ENCODE results near the gene PADI4.
"Not testable (repeated sequence)": the region's sequence is repeated elsewhere in the genome, so short reads cannot be mapped to it uniquely, and the experiment has no call there.

PADI4 gene

DNA sequence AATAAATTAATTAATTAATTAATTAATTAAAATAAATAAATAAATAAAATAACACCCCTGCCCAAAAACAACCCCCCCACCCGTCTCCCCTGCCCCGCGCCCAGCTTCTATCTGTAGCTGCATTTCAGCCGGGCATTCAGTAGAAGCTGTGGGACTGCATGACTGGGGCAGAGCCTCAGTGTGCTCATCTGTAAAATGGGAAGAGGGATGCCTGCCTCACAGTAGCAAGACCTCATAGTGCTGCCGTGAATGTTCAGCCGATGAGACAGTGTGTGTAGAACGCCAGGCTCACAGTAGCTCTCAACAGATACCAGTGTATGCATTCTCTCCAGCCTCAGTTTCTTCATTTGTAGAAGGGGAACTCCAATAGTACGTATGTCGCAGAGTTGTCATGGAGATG lies 8.7 kb downstream of the PADI4 start:
- no peak for DNase-seq

- no peak for DNase-seq
These were observed 10.3 kb downstream of the PADI4 start for GRCh38 chr1:17318262-17318661.

DNA sequence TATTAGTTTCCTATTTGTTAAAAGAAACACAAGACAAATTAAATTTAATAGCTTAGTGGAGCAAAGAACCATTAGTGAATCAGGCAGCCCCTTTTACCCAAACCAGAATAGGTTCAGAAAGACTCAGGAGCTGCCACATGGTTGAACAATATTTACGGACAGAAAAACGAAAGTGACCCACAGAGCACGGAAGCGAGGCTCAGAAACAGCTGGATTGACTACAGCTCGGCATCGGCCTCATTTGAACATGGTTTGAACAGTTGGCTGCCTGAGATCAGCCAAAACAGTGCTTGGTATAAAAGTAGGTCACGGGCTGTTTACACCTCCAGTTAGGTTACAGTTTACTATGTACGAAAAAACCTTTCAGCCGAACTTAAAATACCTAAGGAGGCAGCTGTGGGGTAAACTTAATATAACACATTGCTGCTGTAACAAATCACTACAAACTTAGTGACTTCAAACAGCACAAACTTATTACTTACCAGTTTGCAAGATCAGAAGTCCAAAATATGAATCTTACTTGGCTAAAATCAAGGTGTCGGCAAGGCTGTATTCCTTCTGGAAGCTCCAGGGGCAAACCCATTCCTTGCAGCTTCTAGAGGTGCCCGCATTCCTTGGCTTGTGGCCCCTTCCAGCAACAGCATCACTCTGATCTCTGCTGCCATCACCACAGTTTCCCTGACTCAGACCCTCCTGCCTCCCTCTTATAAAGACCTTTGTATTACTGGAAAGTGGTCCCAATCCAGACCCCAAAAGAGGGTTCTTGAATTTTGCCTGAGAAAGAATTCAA lies 11.8 kb downstream of the PADI4 start:
- DNase-seq = no peak

- DNase-seq = not testable (repeated sequence)
These were observed 13.9 kb downstream of the PADI4 start for GRCh38 chr1:17321857-17322390.

DNA sequence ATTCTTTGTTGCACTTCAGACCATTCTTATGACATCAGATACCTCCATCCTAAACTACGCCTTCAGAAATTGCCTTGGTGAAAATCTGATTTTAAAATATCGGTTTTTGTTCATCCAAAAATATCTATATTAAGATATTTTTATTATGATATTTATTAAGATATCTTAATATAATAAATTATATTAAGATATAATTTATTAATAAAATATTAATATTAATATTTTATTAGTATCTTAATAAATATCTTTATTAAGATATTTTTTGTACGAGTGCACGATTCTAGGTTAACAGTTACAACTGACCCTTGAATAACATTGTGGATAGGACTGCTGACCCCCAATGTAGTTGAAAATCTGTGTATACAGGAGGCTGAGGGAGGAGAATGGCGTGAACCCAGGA lies 20.9 kb downstream of the PADI4 start:
- no peak for DNase-seq

GRCh38 chr1:17329610-17330009 lies 21.6 kb downstream of the PADI4 start:
- DNase-seq = no peak

DNA sequence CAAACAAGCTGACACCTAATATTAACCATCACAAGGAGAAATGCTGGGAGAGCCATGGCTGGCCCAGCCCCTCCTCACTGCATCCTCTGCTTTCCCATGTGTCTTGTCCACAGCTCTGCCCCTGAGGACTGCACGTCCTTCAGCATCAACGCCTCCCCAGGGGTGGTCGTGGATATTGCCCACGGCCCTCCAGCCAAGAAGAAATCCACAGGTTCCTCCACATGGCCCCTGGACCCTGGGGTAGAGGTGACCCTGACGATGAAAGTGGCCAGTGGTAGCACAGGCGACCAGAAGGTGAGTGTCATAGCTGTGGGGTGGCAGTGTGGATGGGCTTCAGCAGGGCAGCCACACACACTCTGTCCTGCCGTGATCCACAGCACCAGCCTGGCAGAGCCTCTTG lies 22.9 kb downstream of the PADI4 start:
- DNase-seq = no peak

DNA sequence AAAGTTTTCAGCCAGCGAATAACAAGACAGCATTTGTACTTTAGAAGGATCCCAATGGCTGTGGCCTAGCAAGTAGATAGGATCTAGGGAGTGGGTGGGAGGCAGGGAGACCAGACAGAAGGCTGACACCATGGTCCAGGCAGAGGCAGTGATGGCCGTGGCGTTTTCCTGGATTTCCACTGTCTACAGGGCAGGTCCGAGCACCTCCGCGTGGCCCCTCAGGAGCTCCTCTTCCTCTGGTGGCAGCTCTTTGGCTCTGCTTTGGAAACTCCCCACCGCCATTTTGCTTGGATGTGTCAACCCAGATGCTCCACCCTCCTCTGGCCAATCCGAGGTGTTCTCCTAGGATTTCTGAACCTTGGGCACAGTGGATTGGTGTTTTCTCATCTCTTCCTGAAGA lies 25.1 kb downstream of the PADI4 start:
- no peak for DNase-seq

DNA sequence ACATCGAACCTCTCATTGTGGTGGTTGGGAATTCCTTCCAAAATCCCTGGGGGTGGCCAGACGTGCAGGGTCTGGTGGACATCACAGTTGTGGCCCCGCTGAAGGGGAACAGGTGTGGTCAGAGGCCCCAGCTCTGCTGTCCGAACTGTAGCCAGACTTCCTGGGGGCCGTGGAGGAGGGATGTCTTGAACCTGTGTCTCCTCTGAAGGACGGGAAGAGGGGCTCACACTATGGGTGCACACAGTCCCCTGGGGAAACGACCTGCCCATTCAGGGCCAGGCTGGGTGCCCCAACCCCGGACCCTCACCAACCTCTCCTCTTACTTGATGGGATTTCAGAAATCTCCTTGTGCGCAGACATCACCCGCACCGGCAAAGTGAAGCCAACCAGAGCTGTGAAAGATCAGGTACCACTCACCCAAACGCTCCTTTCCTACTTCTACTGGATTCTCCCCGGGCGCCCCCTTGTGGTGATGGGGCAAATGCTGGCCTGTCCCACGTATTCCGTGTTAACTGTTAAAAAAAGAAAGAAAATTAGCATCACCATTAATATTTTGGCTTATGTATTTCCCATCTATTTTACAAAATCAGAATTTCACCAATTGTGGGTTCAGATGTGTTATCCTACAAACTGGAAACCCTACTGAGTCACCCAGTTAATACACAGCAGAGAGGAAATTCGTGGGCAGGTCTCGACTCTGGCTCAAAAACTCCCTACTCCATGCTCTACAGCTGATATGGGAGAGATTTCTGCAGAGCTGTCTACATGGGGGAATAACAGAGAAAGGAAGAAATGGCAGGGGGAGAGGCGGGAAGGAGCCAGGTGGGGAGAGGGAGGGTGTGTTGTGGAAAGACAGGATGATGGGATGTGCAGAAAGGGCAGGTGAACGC lies 28.1 kb downstream of the PADI4 start:
- peak; percentile 74 for DNase-seq

DNA sequence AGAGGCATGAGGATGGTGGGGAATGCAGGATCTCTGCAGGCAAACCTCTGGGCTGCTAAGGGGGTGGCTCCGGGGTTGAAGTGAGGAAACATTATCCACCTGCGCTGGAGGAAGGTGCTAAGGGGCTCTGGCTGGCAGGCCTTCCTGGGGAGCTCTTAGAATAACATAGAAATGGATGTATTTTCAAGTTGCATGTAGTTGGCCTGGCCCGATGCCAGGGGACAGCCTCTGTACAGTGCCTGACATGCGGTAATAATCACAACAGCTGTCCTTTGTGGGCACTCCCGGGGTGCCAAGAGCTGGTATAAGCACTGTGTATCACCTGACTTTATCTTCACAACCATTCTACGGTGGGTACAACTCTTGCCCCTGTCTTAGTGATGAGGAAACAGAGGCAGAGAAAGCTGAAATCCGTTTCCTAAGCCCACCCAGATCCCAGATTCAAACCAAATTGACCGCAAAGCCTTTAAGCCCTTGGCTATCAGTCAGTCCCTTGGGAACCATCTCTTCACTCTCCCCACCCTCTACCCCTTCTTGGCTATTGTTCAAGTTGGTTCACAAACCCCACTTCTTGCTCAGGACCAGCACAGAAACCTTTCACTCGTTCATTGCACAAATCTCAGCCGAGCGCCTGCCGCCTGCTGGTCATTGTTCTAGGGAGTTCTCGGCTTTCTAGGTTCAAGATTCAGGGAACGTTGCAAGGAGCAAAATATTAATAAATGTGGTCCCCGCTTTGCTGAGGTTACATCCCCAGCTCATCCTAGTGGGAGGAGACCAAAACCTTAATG lies 30.9 kb downstream of the PADI4 start:
- peak; percentile 22 for DNase-seq

DNA sequence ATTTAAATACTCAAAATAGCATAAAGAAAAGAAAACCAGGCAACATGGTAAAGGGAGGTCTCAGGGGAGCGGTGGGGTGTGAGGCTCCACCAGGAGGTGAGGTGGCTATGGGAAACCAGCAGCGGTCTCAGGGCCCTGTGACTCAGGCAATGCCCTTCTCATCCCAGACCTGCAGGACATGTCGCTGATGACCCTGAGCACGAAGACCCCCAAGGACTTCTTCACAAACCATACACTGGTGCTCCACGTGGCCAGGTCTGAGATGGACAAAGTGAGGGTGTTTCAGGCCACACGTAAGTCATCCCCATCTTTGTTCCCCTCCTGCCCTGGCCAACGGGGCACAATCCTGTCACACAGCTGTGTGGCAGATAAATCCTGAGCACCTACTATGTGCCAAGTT lies 31.5 kb downstream of the PADI4 start:
- DNase-seq = no peak

- no peak for DNase-seq
These were observed 32.4 kb downstream of the PADI4 start for GRCh38 chr1:17340358-17340757.

- DNase-seq = no peak
These were observed 34.0 kb downstream of the PADI4 start for GRCh38 chr1:17342014-17342441.

DNA sequence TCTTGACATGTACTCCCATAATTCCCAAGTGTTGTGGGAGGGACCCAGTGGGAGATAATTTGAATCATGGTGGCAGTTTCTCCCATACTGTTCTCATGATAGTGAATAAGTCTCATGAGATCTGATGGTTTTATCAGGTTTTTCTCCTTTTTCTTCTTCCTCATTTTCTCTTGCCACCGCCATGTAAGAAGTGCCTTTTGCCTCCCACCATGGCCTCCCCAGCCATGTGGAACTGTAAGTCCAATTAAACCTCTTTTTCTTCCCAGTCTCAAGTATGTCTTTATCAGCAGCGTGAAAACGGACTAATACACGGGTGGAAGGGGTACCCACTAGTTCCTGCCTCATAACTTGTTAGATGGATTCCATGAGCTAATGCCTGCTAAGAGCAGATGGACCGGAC lies 37.5 kb downstream of the PADI4 start:
- not testable (repeated sequence) for DNase-seq

- no peak for DNase-seq
These were observed 38.2 kb downstream of the PADI4 start for GRCh38 chr1:17346046-17346789.

- DNase-seq = no peak
These were observed 40.0 kb downstream of the PADI4 start for GRCh38 chr1:17347769-17348592.

- DNase-seq = no peak
These were observed 40.7 kb downstream of the PADI4 start for GRCh38 chr1:17348593-17349234.

- DNase-seq = peak; percentile 3
These were observed 42.1 kb downstream of the PADI4 start for GRCh38 chr1:17350083-17350482.

- peak; percentile 84 for DNase-seq
These were observed 43.0 kb downstream of the PADI4 start for GRCh38 chr1:17350928-17351446.

DNA sequence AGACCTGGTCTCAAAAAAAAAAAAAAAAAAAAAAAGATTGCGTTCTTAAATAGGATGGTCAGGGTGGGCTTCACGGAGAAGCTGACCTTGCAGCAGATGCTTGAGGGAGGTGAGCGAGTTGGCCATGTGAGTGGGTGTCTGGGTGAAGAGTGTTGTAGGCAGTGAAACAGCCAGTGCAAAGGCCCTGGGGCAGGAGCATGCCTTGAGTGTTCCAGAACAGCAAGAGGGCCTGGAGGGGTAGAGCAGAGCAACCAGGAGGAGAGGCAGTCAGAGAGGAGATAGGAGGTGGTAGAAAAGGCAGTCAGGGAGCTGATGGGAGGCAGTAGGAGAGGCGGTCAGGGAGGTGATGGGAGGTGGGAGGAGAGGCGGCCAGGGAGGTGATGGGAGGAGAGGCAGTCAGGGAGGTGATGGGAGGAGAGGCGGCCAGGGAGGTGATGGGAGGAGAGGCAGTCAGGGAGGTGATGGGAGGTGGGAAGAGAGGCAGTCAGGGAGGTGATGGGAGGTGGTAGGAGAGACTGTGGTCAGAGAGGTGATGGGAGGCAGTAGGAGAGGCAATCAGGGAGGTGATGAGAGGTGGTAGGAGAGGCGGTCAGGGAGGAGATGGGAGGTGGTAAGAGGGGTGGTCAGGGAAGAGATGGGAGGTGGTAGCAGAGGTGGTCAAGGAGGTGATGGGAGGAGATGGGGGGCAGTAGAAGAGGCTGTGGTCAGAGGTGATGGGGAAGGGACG lies 43.8 kb downstream of the PADI4 start:
- no peak for DNase-seq

Data from NCI-H2171 treated with DMSO at 0.1 percent for 48 hours (cell line).